Ramos (cell line): ENCODE measurements around the gene DNAH6.

Experiments used
- in situ Hi-C: fragments of 300-500 bp; cut with MboI; formaldehyde crosslinking; loops from one replicate; pipeline ENCODE4 v1.14.3; 2022; ENCODE audit warnings: low sequenced_read_pairs; ENCODE audit not compliant: unreplicated experiment

Gene DNAH6

GRCh38 chr2:84686783-84687476, 170.6 kb downstream of the DNAH6 start:
- in situ Hi-C loops, result no loop called here

- in situ Hi-C loops, result no loop called here
These were observed 171.3 kb downstream of the DNAH6 start for GRCh38 chr2:84687498-84688149.

- in situ Hi-C loops, result no loop called here
These were observed 173.9 kb downstream of the DNAH6 start for GRCh38 chr2:84690225-84690624.

DNA sequence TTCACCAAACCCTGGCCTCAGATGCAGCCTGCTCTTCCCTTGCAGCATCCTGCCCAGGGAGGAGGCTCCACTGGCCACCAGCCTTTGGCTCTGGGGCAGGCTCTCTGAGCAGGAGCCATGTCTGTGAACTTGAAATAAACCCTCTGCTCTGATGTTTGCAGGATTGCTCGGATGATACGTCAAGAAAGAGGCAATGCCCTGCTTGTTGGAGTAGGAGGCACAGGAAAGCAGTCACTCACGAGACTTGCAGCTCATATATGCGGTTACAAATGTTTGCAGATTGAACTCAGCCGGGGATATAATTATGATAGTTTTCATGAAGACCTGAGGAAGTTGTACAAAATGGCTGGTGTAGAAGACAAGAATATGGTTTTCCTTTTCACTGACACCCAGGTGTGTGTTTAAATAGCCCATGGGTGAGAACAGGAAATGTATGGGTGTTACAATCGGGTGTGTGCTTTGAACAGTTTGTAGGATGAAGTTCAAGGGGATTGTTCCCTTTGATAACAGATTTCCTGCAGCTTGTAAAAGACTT, 177.9 kb downstream of the DNAH6 start:
- in situ Hi-C loops, result no loop called here

GRCh38 chr2:84697895-84698294, 181.6 kb downstream of the DNAH6 start:
- in situ Hi-C loops, result no loop called here

- in situ Hi-C loops, result no loop called here
These were observed 183.7 kb downstream of the DNAH6 start for GRCh38 chr2:84700006-84700405.

- in situ Hi-C loops, result no loop called here
These were observed 185.6 kb downstream of the DNAH6 start for GRCh38 chr2:84701880-84702279.

- in situ Hi-C loops, result no loop called here
These were observed 186.6 kb downstream of the DNAH6 start for GRCh38 chr2:84702941-84703340.

DNA sequence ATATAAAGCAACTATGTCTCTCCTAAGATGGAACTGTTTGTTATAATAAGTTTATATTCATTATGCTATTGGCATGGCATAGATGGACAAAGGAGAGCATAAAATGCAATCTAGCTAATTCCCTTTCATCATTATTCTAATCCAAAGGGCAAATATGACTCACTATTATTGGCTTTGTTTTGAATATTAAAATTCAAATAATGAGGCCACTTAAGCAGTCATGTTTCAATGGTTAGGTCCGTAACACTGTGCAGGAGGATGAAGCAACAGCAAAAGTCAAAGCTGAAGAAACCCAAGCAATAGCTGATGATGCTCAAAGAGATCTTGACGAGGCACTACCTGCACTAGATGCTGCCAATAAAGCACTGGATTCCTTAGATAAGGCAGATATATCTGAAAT, 187.5 kb downstream of the DNAH6 start:
- in situ Hi-C loops, result no loop called here

- in situ Hi-C loops, result no loop called here
These were observed 188.4 kb downstream of the DNAH6 start for GRCh38 chr2:84704505-84705244.

GRCh38 chr2:84705858-84706257, 189.6 kb downstream of the DNAH6 start:
- in situ Hi-C loops, result no loop called here

DNA sequence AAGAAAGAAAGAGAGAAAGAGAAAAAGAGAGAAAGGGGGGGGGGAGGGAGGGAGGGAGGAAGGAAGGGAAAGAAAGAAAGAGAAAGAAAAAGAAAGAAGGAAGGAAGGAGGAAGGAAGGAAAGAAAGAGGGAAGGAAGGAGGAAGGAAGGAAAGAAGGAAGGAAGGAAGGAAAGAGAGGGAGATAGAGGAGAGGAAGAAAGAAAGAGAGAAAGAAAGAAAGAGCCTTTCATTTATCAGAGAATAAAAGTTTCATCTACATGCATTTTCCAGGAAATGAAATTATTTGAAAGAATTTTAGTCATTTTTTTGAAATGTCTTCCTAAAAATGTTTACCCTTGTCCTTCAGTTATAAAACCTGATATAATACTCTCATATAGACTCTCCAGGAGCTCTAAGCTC, 192.1 kb downstream of the DNAH6 start:
- in situ Hi-C loops, result no loop called here

GRCh38 chr2:84711651-84712050, 195.4 kb downstream of the DNAH6 start:
- in situ Hi-C loops, result no loop called here

DNA sequence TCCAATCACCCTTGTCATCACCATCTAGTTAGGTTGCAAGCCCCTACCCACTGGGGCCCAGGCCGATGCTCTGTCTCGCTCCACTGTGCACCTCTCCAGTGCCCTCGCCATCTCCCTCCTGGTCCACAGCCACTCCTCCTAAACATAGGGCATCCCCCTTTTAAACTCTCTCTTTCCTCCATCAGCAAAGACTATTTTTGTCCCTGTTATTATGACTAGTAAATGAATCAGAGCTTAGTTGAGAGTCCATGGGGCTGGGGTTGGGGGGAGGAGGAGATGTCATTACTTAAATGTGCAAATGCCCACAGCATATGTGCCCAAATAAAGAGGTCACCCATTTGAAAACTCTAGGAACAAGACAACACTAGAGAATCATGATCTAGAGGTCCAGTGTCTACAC, 197.1 kb downstream of the DNAH6 start:
- in situ Hi-C loops, result no loop called here

GRCh38 chr2:84716564-84716963, 200.3 kb downstream of the DNAH6 start:
- in situ Hi-C loops, result no loop called here

- in situ Hi-C loops, result no loop called here
These were observed 201.0 kb downstream of the DNAH6 start for GRCh38 chr2:84717302-84717701.

DNA sequence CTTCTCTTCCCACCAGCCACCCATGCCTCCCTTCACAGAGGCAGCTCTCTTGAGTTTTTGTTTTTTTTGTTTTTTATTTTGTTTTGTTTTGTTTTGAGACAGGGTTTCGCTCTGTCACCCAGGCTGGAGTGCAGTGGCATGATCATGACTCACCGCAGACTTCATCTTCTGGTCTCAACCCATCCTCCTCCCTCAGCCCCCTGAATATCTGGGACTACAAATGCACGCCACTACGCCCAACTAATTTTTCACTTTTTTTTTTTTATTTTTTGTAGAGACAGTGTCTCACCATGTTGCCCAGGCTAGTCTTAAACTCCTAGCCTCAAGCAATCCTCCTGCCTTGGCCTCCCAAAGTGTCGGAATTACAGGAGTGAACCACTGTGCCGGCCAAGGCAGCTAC, 203.1 kb downstream of the DNAH6 start:
- in situ Hi-C loops, result no loop called here

DNA sequence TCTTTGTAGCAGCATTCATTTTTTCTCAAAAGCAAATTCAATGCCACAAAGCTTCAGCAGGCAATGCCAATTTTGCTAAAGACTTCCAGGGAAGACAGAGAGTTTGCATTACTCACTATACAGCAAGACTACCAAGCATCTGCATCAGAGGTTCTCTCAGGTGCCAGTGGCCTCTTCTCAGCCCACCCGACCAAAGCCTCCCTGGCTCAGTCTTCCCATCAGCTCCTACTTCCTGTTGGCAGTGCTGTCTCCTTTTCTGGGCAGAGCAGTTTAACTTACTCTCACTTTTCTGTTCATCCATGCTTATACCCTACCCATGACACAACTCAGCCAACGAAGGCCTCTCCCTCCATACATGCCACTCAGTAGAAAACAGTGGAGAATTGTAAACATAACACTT, 207.5 kb downstream of the DNAH6 start:
- in situ Hi-C loops, result no loop called here

DNA sequence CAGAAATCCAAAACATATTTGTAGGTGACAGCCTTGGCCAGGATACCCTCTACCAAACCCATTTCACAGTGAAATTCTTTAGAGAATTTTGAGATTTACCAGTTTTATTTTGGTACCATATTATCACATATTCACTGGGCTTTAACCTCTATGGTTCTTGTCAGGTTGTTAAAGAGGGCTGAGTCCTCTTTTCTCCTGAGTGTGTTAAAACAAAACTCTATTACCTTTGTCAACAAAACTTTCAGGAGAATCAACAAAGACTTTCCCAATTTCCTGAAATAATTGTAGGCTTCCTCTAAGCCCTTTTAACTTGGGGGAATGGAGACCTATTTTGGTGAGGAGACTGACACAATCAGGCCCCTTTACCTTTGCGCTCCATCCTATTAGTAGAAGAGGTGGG, 209.4 kb downstream of the DNAH6 start:
- in situ Hi-C loops, result no loop called here

GRCh38 chr2:84727315-84727714, 211.0 kb downstream of the DNAH6 start:
- in situ Hi-C loops, result no loop called here

DNA sequence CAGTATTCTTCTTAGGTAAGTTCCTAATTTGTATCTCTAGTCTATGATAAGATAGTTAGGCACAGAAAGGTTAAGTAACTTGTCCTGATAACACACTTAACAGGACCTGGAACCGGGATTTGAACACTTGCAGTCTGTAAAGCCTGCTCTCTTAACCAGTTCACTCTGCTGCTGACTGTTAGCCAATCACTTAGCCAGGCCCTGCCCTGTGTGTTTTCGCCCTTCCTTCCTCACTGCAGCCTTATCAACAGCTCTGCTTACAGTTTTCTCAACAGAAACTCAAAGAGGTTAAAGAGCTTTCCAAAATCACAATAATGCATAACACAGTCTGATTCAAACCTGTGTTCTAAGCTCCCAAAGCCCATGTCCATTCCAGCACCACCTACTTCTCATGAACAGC, 212.9 kb downstream of the DNAH6 start:
- in situ Hi-C loops, result no loop called here
